CD14-positive monocyte (primary cell): ENCODE measurements around the gene HEPH. TPM values are rescaled to one million over a fixed set of nuclear protein-coding genes. Genes with fewer than 3 reads are reported as not detected.

Source experiments
- DNase-seq, 3 donors: peaks; one replicate each; pipeline ENCODE4 v3.0.0-alpha.2; 2011 to 2022
- H2AFZ ChIP-seq: 2 replicates; pipeline ENCODE4 v1.6.0; 2012; ENCODE audit warnings: mild to moderate bottlenecking, low read depth, low read length, inconsistent platforms; ENCODE audit not compliant: insufficient read depth, poor library complexity, severe bottlenecking
- H3K27ac ChIP-seq, 2 donors: 1 replicate in 1 of 2; 2 replicates in 1 of 2; pipeline ENCODE4 v1.5.1; 2012 to 2013; ENCODE audit warnings: low read length in 2 of 2, control low read depth in 1 of 2, inconsistent platforms in 1 of 2, low read depth in 1 of 2, mild to moderate bottlenecking in 1 of 2
- H3K27me3 ChIP-seq, 2 donors: one replicate each; pipeline versions ENCODE4 v1.6.0 to v1.6.1; 2011 to 2013; ENCODE audit warnings: low read length in 2 of 2; ENCODE audit not compliant: control insufficient read depth in 2 of 2, insufficient read depth in 2 of 2
- H3K36me3 ChIP-seq, 2 donors: replicated peaks in 1 of 2; 1 replicate in 1 of 2; 2 replicates in 1 of 2; pipeline versions ENCODE4 v1.5.1 to v1.6.1; 2012 to 2013; ENCODE audit warnings: low read length in 2 of 2, control low read depth in 1 of 2, inconsistent platforms in 1 of 2, mild to moderate bottlenecking in 1 of 2; ENCODE audit not compliant: insufficient read depth in 2 of 2, control insufficient read depth in 1 of 2
- H3K4me1 ChIP-seq, 2 donors: 1 replicate in 1 of 2; 2 replicates in 1 of 2; pipeline versions ENCODE4 v1.5.1 to v1.6.1; 2012 to 2013; ENCODE audit warnings: low read length in 2 of 2, control low read depth in 1 of 2, inconsistent platforms in 1 of 2, mild to moderate bottlenecking in 1 of 2, moderate library complexity in 1 of 2; ENCODE audit not compliant: insufficient read depth in 2 of 2, control insufficient read depth in 1 of 2
- H3K4me2 ChIP-seq: replicated peaks from 2 replicates; pipeline ENCODE3; 2012; ENCODE audit warnings: low read length, moderate library complexity, mild to moderate bottlenecking; ENCODE audit not compliant: poor library complexity, severe bottlenecking; ENCODE audit errors: extremely low read depth
- H3K4me3 ChIP-seq, 3 experiments: fragments of 200-600 bp in 1 of 3; sonication (generic) in 1 of 3; replicated peaks in 1 of 3; 1 replicate in 2 of 3; 2 replicates in 1 of 3; pipeline ENCODE4 v1.5.1; 2011 to 2013; ENCODE audit warnings: low read length in 3 of 3, mild to moderate bottlenecking in 3 of 3, control low read depth in 2 of 3, low read depth in 2 of 3, inconsistent platforms in 1 of 3, moderate library complexity in 1 of 3
- H3K79me2 ChIP-seq: 2 replicates; pipeline ENCODE4 v1.6.0; 2012; ENCODE audit warnings: mild to moderate bottlenecking, control low read depth, inconsistent platforms, low read length, moderate library complexity; ENCODE audit not compliant: insufficient read depth
- H3K9ac ChIP-seq: 2 replicates; pipeline ENCODE4 v1.6.0; 2017; ENCODE audit warnings: low read length, mild to moderate bottlenecking; ENCODE audit not compliant: insufficient read depth, poor library complexity, severe bottlenecking
- H3K9me3 ChIP-seq, 2 donors: replicated peaks in 1 of 2; 1 replicate in 1 of 2; 2 replicates in 1 of 2; pipeline versions ENCODE4 v1.5.1 to v1.6.1; 2012 to 2013; ENCODE audit warnings: low read length in 2 of 2, control low read depth in 1 of 2; ENCODE audit not compliant: control insufficient read depth in 1 of 2, insufficient read depth in 1 of 2
- H4K20me1 ChIP-seq: 2 replicates; pipeline ENCODE4 v1.6.0; 2012; ENCODE audit warnings: mild to moderate bottlenecking, low read length, control low read depth, moderate library complexity; ENCODE audit not compliant: insufficient read depth
- H3K27ac Mint-ChIP-seq, 7 donors: one replicate each; pipeline ENCODE4 v1.8.0; 2020; ENCODE audit warnings: mild to moderate bottlenecking in 7 of 7, mixed read lengths in 7 of 7, moderate library complexity in 6 of 7, inconsistent platforms in 2 of 7
- H3K27me3 Mint-ChIP-seq, 3 donors: one replicate each; pipeline ENCODE4 v1.8.0; 2021 to 2022; ENCODE audit warnings: low read depth in 3 of 3, mild to moderate bottlenecking in 3 of 3, mixed read lengths in 3 of 3, moderate library complexity in 3 of 3, inconsistent platforms in 1 of 3
- H3K36me3 Mint-ChIP-seq, 2 donors: one replicate each; pipeline ENCODE4 v1.8.0; 2020; ENCODE audit warnings: mixed read lengths in 2 of 2, inconsistent platforms in 1 of 2, mild to moderate bottlenecking in 1 of 2
- H3K4me1 Mint-ChIP-seq: one replicate; pipeline ENCODE4 v1.8.0; 2020; ENCODE audit warnings: mild to moderate bottlenecking, mixed read lengths
- H3K4me3 Mint-ChIP-seq, 2 donors: one replicate each; pipeline ENCODE4 v1.8.0; 2020; ENCODE audit warnings: mild to moderate bottlenecking in 2 of 2, mixed read lengths in 2 of 2, moderate library complexity in 1 of 2
- H3K9me3 Mint-ChIP-seq, 7 donors: one replicate each; pipeline ENCODE4 v1.8.0; 2020 to 2022; ENCODE audit warnings: mixed read lengths in 7 of 7, mild to moderate bottlenecking in 6 of 7, moderate library complexity in 6 of 7, inconsistent platforms in 2 of 7
- WGBS: methylation state at CpG from one replicate; pipeline ENCODE4 v1.1.5; 2013; ENCODE audit warnings: missing lambda C conversion rate; ENCODE audit not compliant: insufficient coverage; 5-methylcytosine and 5-hydroxymethylcytosine counted together
- intact Hi-C, 2 donors: fragments of 100-400 bp; cut with micrococcal nuclease; formaldehyde crosslinking; loops; one replicate each; pipeline versions ENCODE4 v1.15.0 to v1.15.1; 2023
- polyA plus RNA-seq, 3 donors: library from polyadenylated mRNA; depleted of rRNA in 1 of 3; unstranded in 2 of 3; stranded (reverse) in 1 of 3; fragments of 300-500 nt in 2 of 3; fragments of >200 nt in 1 of 3; fragmentation: Illumina TruSeq in 2 of 3; gene quantifications; 1 replicate in 2 of 3; 2 replicates in 1 of 3; pipeline ENCODE4 v1.2.3, GENCODE V29; 2012 to 2021
- TF ChIP-seq, protein P1 (sequence below): fragments of 200-600 bp; IDR thresholded peaks from one replicate; pipeline ENCODE4 v1.8.0; 2022; ENCODE audit warnings: antibody characterized with exemption, mild to moderate bottlenecking

Gene HEPH
- polyA plus RNA-seq, 3 donors = 0.01 TPM; not detected in 2

DNA sequence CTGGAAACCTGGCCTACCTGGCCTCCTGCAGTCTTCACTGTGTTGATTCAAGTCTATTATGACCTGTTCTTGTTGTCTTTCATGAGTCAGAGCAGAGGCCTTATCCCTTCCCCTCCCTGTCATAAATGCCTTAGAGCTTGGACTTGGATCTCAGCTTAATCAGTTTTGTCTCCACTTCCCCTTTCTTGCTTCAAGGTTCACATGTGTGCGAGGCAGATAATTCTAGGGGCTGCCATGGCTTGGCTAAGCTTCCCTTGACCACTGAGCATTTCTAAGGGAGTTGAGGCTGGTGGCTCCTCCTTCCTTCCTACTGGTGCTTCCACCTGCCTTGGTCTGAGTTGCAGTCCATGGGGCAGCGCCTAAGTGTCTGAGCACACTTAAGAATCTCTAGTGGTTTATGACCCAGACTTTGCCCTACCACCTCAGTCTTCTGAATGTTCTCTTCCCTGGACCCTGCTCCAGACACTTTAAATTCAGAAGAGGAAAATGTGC, 1.7 kb upstream of the HEPH start:
- Mint-ChIP-seq H3K4me1 (no peaks in the 10 kb centered on the region), H3K9me3 (peaks cover 0 to 3% (median 0%) of the 10 kb centered on the region in 7 donors), H3K27ac (peak overlapping the region in 1 of 7 donors; percentile 8), H3K27me3 (peaks cover 0 to 25% (median 0%) of the 10 kb centered on the region in 3 donors), H3K4me3 (no peak overlapping the region), H3K36me3 (no peaks in the 10 kb centered on the region)
- Histone ChIP-seq H3K79me2 (no peaks in the 10 kb centered on the region), H3K27ac (no peak overlapping the region), H4K20me1 (no peaks in the 10 kb centered on the region), H2AFZ (no peak overlapping the region), H3K4me2 (no peak overlapping the region), H3K27me3 (peaks cover 0 to 52% of the 10 kb centered on the region in 2 donors), H3K36me3 (no peaks in the 10 kb centered on the region), H3K9ac (no peak overlapping the region), H3K4me1 (no peaks in the 10 kb centered on the region), H3K4me3 (no peak overlapping the region), H3K9me3 (no peaks in the 10 kb centered on the region)
- intact Hi-C loops = no loop called here
- TF ChIP-seq, protein P1, sequence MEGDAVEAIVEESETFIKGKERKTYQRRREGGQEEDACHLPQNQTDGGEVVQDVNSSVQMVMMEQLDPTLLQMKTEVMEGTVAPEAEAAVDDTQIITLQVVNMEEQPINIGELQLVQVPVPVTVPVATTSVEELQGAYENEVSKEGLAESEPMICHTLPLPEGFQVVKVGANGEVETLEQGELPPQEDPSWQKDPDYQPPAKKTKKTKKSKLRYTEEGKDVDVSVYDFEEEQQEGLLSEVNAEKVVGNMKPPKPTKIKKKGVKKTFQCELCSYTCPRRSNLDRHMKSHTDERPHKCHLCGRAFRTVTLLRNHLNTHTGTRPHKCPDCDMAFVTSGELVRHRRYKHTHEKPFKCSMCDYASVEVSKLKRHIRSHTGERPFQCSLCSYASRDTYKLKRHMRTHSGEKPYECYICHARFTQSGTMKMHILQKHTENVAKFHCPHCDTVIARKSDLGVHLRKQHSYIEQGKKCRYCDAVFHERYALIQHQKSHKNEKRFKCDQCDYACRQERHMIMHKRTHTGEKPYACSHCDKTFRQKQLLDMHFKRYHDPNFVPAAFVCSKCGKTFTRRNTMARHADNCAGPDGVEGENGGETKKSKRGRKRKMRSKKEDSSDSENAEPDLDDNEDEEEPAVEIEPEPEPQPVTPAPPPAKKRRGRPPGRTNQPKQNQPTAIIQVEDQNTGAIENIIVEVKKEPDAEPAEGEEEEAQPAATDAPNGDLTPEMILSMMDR = no peak
- WGBS = no CpG with 5 or more reads among the region's 2 CpGs
- DNase-seq = no peak

DNA sequence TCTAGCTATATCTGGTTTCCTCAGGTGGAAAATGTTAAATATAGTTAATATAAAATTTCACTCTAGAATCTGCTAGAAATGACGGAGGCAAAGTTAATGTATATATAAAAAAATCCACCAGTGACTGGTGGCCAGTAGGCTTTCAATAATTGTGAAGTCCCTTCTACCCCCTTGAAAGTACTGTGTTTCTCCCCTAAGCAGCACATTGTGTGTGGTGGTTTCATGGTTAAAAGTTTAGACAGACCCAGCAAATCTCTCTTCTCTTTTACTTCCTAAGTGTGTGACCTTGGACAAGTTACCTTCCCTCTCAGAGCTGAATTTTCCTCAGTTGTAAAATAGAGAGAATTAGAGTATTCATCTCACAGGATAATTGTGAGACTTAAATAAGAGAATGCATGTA, 600 bp upstream of the HEPH start:
- H3K4me3 Mint-ChIP-seq = no peak overlapping the region
- Histone ChIP-seq H3K36me3 (no peaks in the 10 kb centered on the region), H3K4me3 (no peak overlapping the region), H2AFZ (no peak overlapping the region), H3K4me2 (no peak overlapping the region), H3K9ac (no peak overlapping the region), H3K9me3 (no peaks in the 10 kb centered on the region), H4K20me1 (no peaks in the 10 kb centered on the region), H3K27ac (no peak overlapping the region), H3K27me3 (peaks cover 0 to 52% of the 10 kb centered on the region in 2 donors), H3K79me2 (no peaks in the 10 kb centered on the region), H3K4me1 (no peaks in the 10 kb centered on the region)
- no peak for DNase-seq
- intact Hi-C loops = no loop called here
- no peaks in the 10 kb centered on the region for H3K36me3 Mint-ChIP-seq
- H3K27me3 Mint-ChIP-seq = peaks cover 0 to 27% (median 0%) of the 10 kb centered on the region in 3 donors
- WGBS = no CpG with 5 or more reads among the region's 1 CpG
- H3K4me1 Mint-ChIP-seq = no peaks in the 10 kb centered on the region
- TF ChIP-seq, protein P1 = no peak
- H3K9me3 Mint-ChIP-seq = peaks cover 0 to 3% (median 0%) of the 10 kb centered on the region in 7 donors
- H3K27ac Mint-ChIP-seq = no peak overlapping the region
